Dermis blood vessel endothelial cell (primary cell): ENCODE data around the gene NVL. TPM values are rescaled to one million over a fixed set of nuclear protein-coding genes. Genes with fewer than 3 reads are reported as not detected.

ENCODE experiments used
- DNase-seq: peaks from one replicate; pipeline ENCODE4 v3.0.0; 2010
- total RNA-seq: library from RNA; depleted of rRNA; stranded (reverse); fragments of >200 nt; gene quantifications from 2 replicates; pipeline ENCODE4 v1.2.3, GENCODE V29; 2014

Gene NVL
- total RNA-seq, 1 donor from 2014 or later = 31.0 TPM

DNA sequence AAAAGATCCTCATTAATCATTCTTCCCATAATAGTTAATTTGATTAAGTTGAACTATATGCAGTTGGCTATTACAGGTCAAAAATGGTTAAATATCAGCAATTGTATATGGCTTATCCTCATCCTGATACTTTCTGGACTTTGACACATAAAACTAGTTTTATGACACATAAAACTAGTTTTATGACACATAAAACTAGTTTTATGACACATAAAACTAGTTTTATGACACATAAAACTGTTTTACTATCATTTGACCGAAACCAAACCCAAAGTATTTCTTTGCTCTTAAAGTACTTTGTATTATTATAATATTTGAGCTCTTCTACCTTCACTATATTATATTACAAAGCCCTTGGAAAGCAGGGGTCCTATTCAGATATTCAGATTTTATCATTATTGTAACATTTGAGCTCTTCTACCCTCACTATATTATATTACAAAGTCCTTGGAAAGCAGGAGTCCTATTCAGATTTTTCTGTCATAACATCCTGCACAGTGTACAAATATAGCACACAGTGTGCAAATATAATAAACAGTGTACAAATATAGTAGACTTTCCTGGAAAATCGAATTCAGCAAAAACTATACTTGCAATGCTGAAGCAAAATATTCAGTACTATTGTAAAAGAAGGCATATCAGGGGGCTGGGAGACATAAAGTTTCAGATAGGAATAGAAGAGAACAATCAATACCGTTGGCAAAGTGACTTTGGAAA is 53.0 kb downstream of the NVL start:
- no peak for DNase-seq

DNA sequence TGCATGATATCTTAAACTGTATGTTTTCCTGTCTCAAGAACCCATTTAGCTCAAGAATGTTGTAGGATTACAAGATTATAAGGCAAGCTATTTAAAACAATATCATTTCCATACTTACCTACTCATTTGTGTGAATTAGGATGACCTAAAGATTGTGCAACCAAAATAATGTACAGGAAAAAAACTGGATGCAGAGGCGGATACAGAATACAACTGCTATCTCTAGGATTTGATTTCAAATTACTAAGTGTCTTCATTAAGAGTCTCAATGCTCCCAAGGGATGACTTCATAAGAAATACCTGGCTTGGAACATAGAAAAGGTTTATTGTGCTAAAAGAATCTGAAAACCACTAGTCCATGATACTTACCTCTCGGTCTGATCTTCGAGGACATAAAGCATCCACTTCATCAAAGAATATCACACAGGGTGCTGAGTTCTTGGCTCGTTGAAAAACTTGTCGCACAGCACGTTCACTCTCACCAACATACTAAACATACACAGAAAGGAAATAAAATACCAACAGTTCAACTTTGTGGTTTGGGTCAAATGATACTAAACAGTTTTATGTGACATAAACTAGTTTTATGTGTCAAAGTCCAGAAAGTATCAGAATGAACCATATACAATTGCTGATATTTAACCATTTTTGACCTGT is 54.9 kb downstream of the NVL start:
- no peak for DNase-seq

DNA sequence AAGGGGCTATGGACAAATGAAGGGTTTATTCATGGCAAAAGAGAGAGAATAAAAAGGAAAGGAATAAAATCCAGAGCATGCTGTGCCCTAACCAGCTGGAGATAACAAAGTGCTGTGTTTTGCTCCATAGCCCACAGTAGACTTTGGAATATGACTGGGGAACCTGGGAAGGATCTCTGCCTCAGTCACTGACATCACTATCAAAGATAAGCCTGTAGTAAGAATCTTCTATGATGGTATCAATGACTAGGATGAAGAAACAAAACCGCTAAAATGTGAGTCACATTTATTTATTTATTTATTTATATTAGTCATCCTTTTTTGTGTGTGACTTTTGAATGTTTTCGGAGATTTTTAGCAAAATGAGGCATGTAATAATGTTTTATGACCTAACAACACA is 56.3 kb downstream of the NVL start:
- peak; percentile 21 for DNase-seq

DNA sequence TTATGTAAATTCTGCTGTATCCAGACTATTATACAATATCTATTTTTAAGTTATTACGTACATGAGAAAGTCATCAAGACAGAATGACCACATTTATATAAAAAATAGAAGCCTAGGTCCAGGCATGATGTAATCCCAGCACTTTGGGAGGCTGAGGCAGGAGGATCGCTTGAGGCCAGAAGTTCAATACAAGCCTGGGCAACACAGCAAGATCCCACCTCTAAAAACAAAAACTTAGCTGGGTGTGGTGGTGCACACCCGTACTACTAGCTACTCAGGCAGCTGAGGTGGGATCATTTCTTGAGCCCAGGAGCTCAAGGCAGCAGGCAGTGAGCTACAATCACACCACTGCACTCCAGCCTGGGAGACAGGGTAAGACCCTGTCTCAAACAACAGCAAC is 58.9 kb downstream of the NVL start:
- DNase-seq = no peak

DNA sequence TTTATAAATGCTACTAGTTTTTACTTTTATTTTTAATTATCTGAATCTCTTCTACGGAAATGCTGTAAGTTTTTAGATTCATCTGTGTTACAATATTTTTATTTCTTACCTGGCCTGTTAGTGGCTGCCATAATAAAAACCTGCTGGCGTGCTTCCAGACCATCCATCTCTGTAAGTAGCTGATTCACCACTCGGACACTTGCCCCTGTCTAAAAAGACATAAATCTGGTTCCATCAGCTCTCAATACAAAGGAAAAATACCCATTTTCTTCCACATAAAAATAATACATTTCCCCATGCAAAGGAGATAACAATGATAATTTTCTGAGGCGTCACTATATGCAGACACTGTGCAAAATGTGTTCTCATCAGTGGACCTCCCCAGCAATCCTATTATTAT is 62.0 kb downstream of the NVL start:
- DNase-seq = peak; percentile 13

DNA sequence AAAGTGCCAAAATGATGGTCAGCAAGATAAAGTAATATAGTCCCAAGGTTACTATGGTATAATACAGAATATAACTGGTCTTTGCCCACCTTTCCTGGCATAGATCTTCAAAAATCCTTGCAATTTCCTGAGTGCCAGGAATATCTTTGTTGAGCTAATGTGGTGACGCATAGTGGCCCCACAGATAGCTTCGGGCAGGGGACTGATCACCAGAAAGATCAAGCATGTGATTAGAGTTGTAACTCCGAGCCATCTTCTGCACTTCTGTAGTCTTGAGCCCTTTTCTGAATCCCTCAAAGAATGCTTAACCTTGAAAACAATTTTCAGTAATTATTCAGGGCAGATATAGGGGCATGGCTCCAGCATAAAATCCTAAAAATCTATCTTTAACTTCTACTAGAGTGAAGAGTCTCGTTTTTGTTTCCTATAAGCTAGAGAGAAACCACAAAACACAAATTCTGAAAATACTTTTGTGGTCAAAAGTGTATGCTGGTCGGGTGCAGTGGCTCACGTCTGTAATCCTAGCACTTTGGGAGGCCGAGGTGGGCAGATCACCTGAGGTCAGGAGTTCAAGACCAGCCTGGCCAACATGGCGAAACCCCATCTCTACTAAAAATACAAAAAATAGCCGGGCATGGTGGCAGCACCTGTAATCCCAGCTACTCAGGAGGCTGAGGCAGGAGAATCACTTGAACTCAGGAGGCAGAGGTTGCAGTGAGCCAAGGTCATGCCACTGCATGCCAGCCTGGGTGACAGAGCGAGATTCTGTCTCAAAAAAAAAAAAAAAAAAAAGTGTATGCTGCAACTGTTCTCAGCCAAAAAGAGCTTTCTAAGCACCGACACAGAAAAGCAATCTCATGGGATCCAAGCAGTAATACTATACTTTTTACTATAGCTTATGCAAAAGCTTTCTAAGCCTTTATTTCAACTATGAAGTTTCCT is 62.8 kb downstream of the NVL start:
- DNase-seq = peak; percentile 71

DNA sequence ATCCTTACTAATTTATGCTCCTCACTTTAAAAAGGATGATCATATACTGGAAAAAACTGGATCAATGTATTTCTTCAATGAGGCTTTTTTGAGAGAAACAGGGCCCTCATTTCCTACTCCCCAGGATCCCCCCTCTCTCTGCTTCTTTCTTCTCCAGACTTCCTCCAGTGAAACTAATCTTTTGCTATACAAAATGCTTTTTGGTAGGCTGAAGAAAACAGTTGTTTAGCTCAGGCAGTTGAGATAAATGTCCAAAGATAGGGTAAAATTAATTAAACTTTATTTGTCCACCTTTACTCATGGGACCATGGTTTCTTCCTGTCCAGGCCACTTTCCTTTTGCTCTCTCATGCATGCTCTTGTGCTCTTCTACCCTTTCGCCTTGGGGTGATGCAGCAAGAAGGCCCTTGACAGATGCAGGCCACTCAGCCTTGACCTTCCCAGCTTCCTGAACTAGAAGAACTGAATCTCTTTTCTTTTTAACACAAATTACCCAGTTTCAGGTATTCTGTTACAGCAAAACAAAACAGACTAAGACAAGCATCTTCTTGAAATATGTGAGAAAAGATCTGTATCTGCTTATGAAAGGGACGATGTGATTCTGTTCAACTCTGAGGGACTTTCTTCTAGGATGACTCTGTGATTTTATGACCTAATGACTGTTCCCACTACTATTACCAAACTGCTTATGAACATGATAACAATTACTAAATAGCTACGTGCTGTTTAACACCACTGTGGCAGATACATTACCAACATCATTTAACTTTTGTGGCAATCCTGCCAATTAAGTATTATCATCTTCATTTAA is 63.7 kb downstream of the NVL start:
- DNase-seq = peak; percentile 40

DNA sequence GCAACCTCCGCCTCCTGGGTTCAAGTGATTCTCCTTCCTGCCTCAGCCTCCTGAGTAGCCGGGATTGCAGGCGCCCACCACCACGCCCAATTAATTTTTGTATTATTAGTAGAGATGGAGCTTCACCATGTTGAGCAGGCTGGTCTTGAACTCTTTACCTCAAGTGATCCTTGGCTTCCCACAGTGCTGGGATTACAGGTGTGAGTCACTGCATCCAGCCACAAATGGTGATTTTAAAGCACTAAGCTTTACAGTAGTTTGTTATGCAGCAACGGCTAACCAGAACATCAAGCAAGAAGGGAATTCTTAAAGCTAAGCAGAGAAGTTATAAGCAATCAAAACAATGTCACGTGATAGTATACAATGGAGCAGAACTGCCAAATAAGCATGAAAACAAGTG is 65.7 kb downstream of the NVL start:
- no peak for DNase-seq

DNA sequence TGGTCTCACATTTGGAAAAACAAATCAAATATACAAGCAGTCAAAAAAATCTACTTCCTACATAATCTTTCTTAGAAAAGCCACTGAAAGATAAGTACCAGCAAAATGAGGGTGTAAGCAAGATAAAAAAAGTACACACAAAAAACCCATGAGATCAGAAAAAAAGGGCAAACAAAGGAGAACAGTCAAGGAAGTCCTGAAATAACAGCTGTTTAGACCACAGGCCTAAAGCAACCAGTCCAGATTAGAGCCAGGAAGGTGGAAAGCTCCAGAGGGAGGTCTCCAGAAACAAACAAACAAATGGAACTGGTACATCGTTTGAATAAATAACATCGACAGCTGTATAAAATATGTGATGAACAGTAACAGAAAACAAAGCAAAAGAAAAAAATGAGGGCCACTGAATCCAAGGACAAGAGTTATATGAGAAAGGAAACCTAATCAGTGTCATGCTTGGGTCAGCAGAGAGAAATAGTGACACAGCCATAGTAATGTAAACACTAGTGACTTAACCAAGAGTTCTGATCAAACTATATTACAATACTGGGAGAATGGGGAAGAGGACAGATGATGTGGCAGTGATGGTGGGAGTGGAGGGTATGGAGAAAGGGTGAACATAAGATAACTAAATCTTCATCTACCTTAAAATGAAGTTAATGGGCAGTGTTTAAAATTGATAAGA is 67.5 kb downstream of the NVL start:
- peak; percentile 74 for DNase-seq

DNA sequence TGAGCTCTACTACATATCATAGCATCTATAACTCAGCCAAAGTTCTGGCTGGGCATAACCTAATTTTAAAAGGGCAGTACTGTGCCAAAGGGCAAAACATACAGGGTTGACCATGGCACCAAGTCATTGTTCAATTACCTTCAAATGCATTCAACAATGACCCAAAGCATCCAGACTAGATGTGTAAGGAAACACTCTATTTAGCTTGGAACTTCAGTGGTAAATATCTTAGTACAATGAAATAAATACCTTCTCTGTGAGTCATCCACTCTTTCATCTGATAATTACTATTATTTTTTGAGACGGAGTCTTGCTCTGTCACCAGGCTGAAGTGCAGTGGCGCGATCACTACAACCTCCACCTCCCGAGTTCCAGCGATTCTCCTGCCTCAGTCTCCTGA is 70.0 kb downstream of the NVL start:
- DNase-seq = peak; percentile 84

DNA sequence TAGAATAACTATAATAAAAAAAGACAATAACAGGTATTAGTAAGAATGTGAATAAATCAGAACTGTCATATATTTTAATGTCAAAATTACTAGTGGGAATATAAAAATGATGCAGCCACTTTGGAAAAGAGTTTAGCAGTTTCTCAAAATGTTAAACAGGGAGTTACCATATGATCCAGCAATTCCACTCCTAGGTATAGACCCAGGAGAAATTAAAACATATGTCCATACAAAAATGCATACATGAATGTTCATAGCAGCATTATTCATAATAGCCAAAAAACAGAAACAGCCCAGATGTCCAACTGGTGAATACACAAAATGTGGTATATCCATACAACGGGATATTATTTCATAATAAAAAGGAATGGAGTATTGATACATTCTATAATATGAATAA is 71.6 kb downstream of the NVL start:
- no peak for DNase-seq

DNA sequence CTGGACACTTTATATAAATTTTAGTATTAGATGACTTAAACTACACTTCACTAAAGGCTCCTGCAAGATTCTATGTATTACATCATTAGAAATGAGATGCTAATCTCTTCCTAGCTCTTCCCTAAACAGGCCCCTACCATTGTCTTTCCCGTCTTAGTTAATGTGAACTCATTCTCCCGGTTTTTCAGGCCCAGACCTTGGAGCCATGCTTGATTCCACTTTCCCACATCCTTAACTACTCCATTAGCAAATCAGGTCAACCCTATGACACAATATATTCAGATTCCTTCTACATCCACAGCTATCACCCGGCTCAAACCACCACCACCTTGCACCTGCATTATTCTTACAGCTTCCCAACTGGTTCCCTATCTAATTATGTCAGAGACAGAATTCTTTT is 73.3 kb downstream of the NVL start:
- DNase-seq = peak; percentile 73

DNA sequence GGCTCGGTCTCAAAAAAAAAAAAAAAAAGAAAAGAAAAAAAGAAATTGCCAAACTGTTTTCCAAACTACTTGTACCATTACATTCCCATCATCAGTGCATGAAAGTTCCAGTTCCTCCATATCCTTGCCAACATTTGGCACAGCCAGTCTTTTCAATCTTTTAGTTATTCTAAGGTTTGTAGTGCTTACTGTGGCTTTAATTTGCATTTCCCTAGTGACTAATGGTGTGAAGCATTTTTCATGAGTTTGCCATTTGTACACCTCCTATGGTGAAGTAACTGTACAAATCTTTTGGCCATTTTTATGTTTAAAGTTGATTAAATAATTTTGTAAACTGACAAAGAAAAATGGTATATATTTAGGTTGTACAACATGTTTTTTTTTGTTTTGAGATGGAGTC is 76.3 kb downstream of the NVL start:
- DNase-seq = peak; percentile 21

DNA sequence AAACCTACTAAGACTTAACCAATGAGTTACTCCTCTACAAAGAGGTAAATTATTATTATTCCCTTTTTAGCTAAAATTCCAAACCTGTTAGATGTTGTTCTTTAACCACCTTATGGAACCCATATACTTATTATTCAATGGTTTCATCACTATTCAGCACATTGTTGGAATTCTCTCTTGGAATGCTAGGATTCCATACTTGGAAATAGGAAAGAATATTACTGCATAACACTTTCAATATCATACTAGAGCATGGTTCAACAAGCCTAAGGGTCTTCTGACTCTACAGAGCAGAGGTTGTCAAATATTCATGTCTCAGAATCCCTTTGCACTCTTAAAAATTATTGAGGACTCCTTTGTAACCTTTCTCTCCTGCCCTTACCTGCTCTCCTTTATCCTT is 77.5 kb downstream of the NVL start:
- DNase-seq = peak; percentile 24

DNA sequence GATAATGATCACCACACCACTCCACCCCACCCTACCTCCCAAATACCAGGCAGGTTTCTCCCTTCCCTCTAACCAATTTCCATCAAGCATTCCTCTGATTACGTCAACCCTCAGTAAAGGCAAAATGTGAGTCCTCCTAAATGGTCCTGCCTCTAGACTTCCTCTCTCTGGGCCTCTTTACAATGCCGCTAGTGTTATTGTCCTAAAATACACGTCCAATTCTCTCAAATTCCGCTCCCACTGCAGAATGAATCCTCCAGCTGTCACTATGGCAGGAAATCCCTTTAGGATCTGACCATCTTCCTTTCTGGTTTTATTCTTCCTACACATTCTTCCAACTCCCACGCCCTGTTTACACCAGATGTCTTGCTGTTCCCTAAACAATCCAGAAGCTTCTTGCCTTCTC is 78.2 kb downstream of the NVL start:
- peak; percentile 85 for DNase-seq

DNA sequence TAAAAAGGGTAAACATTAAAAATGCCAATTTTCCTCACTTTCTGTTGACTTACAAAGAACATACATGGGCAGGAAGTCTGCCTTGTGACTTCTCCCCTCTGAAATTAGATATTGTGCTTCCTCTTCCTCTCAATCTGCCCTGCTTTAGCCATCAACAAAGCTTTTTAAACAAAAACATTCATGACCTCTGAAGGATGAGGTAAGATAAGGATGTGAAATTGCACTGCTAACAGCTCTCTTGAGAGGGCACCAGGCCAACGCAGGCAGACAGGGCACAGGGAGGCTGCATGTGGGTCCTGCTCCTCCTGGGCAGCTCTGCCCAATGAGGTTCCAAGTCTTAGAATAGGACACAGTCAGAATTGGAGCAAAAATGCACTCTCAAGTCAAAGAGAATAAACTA is 84.8 kb downstream of the NVL start:
- peak; percentile 98 for DNase-seq

DNA sequence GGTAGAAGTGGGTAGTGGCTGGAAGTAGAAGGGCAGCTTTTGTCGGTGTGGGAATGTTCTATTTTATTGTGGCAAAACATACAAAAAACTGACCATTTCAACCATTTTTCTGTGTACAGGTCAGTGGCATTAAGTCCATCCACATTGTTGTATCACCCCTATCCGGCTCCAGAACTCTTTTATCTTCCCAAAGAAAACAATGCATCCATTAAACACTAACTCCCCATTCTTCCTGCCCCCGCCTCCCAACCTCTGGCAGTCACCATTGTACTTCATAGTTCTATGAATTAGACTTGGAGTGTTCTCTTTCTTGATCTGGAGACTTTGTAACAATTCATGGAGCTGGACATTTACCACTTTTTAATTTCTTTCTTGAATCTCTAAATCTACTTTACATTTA is 91.2 kb downstream of the NVL start:
- peak; percentile 56 for DNase-seq

DNA sequence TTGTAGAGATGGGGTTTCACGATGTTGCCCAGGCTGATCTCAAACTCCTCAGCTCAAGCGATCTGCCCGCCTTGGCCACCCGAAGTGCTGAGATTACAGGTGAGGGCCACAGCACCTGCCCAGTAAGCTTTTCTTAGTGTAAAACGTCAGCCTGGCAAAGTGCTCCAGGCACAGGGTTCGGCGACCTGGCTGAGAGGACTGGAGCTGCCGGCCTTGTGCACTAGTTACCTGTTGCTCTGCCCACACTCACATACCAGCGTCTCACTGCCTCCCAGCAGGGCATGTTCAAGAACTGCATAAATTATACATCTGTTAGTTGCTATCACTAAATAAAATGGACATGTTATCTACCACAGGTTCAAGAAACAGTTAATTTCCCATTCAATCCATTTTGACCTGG is 91.8 kb downstream of the NVL start:
- no peak for DNase-seq

DNA sequence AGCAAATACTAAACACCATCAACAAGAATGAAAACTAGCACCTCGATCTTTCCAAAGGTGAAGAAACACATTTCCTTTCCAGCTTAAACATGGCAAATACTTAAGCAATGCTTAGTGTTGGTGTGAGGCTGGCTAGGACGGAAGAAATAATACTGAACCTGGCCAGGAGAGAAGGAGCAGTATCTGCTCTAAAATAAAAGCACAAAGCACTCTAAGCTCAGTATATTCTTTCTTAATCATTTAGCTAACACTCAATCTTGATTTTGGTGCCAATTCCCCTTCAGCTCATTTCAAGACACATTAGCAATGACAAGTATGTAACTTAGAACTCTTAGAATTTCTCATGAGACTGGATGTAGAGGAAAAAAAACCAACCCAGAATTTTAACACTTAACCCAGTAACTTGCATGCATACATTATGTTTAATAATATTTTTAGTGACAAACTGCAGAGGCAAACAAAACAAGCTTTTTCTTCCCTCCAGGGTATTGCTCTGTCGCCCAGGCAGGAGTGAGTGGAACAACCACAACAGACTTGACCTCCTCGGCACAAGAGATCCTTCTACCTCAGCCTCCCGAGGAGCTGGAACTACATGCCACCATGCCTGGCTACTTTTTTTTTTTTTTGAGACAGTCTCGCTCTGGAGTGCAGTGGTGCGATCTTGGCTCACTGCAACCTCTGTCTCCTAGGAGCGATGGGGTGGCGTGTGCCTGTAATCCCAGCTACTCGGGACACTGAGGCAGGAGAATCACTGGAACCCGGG is 92.7 kb downstream of the NVL start:
- DNase-seq = no peak

DNA sequence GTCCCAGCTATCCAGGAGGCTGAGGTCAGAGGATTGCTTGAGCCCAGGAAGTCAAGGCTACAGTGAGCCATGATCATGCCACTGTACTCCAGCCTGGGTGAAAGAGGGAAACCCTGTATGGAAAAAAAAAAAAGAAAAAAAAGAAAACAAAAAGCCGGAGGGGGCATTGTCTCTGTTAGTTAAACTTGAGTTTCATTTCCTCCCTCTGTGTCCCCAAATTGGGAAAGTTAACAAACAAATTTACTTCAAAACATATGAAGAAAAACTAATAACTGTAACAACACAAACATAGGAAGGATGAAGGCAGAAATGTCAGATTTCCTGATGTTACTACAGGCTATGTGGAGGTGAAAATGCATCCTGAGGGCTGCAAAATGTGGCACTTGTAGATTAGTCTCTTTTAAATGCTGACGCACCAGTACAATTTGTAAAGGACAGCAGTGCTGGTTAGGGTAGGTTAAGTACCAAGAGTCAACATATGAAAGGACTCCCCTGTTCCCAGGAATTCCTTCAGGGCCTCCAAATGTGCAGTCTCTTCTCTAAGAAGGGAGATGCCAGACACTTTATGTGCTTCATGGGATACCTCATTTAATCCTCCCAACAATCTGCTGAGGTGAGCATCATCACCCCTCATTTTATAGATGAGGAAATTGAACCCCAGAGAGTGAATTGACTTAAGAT is 94.0 kb downstream of the NVL start:
- no peak for DNase-seq

DNA sequence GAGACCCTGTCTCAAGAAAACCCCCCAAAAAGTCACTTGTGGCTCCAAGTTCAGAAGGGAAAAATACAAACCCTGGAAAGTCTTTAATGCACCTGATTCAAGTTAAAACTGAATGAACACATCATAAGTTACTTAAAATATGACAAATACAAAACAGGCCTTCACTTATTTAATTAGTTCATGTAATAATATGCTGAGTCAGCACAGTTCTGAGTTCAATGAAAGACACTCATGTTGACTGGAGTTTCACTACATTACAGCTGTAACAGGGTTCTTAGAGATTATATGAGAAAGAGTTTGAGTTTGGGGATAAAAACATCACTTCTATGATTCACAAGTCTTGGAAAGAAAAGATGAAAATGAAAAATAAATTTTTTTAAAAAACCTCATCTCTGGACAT is 96.0 kb downstream of the NVL start:
- no peak for DNase-seq
